HepG2 (cell line): ENCODE results near the gene RALB. TPM values are rescaled to one million over a fixed set of nuclear protein-coding genes. Genes with fewer than 3 reads are reported as not detected.

ENCODE experiments used
- CCAR2 ChIP-seq: fragments of 200-400 bp; formaldehyde crosslinking; optimal IDR thresholded peaks from 2 replicates; pipeline ENCODE3; 2018; ENCODE audit warnings: low read depth, mild to moderate bottlenecking, low read length, moderate library complexity
- CHCHD3 ChIP-seq: sonication (generic); formaldehyde crosslinking; IDR thresholded peaks from 2 replicates; pipeline ENCODE4 v1.8.0; 2022; ENCODE audit warnings: mild to moderate bottlenecking, missing genetic modification reagents, moderate library complexity
- CREBL2 ChIP-seq: sonication (generic); formaldehyde crosslinking; IDR thresholded peaks from 2 replicates; pipeline ENCODE4 v1.8.1; 2023; ENCODE audit warnings: missing genetic modification reagents, mild to moderate bottlenecking, borderline replicate concordance
- GTF3A ChIP-seq: sonication (generic); formaldehyde crosslinking; conservative IDR thresholded peaks from 2 replicates; pipeline ENCODE4 v1.4.0; 2020; ENCODE audit warnings: mild to moderate bottlenecking, missing genetic modification reagents
- KLF12 ChIP-seq: sonication (generic); formaldehyde crosslinking; IDR thresholded peaks from 2 replicates; pipeline ENCODE4 v1.4.0; 2020; ENCODE audit warnings: missing genetic modification reagents, borderline replicate concordance
- MEIS1 ChIP-seq: sonication (generic); formaldehyde crosslinking; IDR thresholded peaks from 2 replicates; pipeline ENCODE4 v1.9.0; 2021; ENCODE audit warnings: mild to moderate bottlenecking, missing genetic modification reagents, moderate library complexity, borderline replicate concordance
- SOX5 ChIP-seq: IDR thresholded peaks from 2 replicates; pipeline ENCODE4 v1.6.1; 2016; ENCODE audit warnings: borderline replicate concordance
- STAT5B ChIP-seq: sonication (generic); formaldehyde crosslinking; IDR thresholded peaks from 2 replicates; pipeline ENCODE4 v1.4.0; 2020; ENCODE audit warnings: missing genetic modification reagents
- TGIF2 ChIP-seq: IDR thresholded peaks from 2 replicates; pipeline ENCODE4 v1.6.1; 2016; ENCODE audit warnings: control low read depth, missing compliant biosample characterization
- XRCC5 ChIP-seq: fragments of 200-400 bp; formaldehyde crosslinking; optimal IDR thresholded peaks from 2 replicates; pipeline ENCODE3; 2017; ENCODE audit warnings: mild to moderate bottlenecking, low read length
- ZBTB25 ChIP-seq: IDR thresholded peaks from 2 replicates; pipeline ENCODE4 v1.6.1; 2018; ENCODE audit warnings: missing genetic modification reagents
- ZNF33A ChIP-seq: sonication (generic); formaldehyde crosslinking; IDR thresholded peaks from 2 replicates; pipeline ENCODE4 v1.5.1; 2020; ENCODE audit warnings: missing genetic modification reagents, mild to moderate bottlenecking, moderate library complexity, borderline replicate concordance
- ZNF33B ChIP-seq: sonication (generic); formaldehyde crosslinking; IDR thresholded peaks from 2 replicates; pipeline ENCODE4 v1.5.1; 2020; ENCODE audit warnings: mild to moderate bottlenecking, missing genetic modification reagents
- ZNF496 ChIP-seq: sonication (generic); formaldehyde crosslinking; IDR thresholded peaks from 2 replicates; pipeline ENCODE4 v1.8.1; 2023; ENCODE audit warnings: mild to moderate bottlenecking, moderate library complexity, missing genetic modification reagents; ENCODE audit not compliant: insufficient replicate concordance
- ZNF564 ChIP-seq: sonication (generic); formaldehyde crosslinking; IDR thresholded peaks from 2 replicates; pipeline ENCODE4 v1.8.1; 2023; ENCODE audit warnings: mild to moderate bottlenecking, missing genetic modification reagents
- ZNF629 ChIP-seq: sonication (generic); formaldehyde crosslinking; conservative IDR thresholded peaks from 2 replicates; pipeline ENCODE4 v1.5.0; 2020; ENCODE audit warnings: missing genetic modification reagents
- ZNF780A ChIP-seq: sonication (generic); formaldehyde crosslinking; IDR thresholded peaks from 2 replicates; pipeline ENCODE4 v1.8.0; 2022; ENCODE audit warnings: mild to moderate bottlenecking, missing genetic modification reagents, moderate library complexity
- ZNF792 ChIP-seq: IDR thresholded peaks from 2 replicates; pipeline ENCODE4 v1.6.1; 2016
- polyA plus RNA-seq, 8 experiments: library from polyadenylated mRNA; depleted of rRNA in 3 of 8; stranded (reverse) in 7 of 8; unstranded in 1 of 8; fragments of >200 nt; fragmentation: Illumina TruSeq in 4 of 8; extraction: Trizol in 4 of 8; gene quantifications; 2 replicates each; pipeline versions ENCODE4 v1.2.1 to v1.2.3, GENCODE V29; 2011 to 2016; ENCODE audit warnings: low read depth in 4 of 8, missing spikeins in 1 of 8, mixed read lengths in 1 of 8; ENCODE audit not compliant: insufficient read depth in 1 of 8
- total RNA-seq, 5 experiments: library from RNA; depleted of rRNA; stranded (reverse); fragments of >200 nt; fragmentation: Illumina TruSeq; extraction: Trizol; gene quantifications; 2 replicates each; pipeline ENCODE4 v1.2.3, GENCODE V29; 2016; ENCODE audit warnings: low read depth in 1 of 5
- TF ChIP-seq, protein P1 (sequence below): sonication (generic); formaldehyde crosslinking; IDR thresholded peaks from one replicate; pipeline ENCODE4 v1.5.1; 2020; ENCODE audit warnings: mild to moderate bottlenecking, missing genetic modification reagents; ENCODE audit errors: not compliant biosample characterization
- TF ChIP-seq, protein P2 (sequence below): sonication (generic); formaldehyde crosslinking; IDR thresholded peaks from 2 replicates; pipeline ENCODE4 v1.8.1; 2023; ENCODE audit warnings: mild to moderate bottlenecking, missing genetic modification reagents

The RALB gene
- total and polyA plus RNA-seq, 2 of the 13 experiments (the other 11 are each of a cell fraction or from before 2014, with no cell fraction given): 37.8 to 43.2 TPM

- TF ChIP-seq ZBTB25 (CRISPR knock-in tag) (no peak), ZNF33B (CRISPR knock-in tag) (no peak), CREBL2 (CRISPR knock-in tag) (no peak), ZNF564 (CRISPR knock-in tag) (peak; percentile 88; the same call in 1 of the 2 replicates), TGIF2 (CRISPR knock-in tag) (no peak), CCAR2 (no peak), KLF12 (CRISPR knock-in tag) (no peak), ZNF792 (CRISPR knock-in tag) (peak; percentile 69; the same call in 1 of the 2 replicates), STAT5B (CRISPR knock-in tag) (no peak), ZNF496 (CRISPR knock-in tag) (no peak), SOX5 (CRISPR knock-in tag) (no peak), ZNF629 (CRISPR knock-in tag) (no peak), CHCHD3 (CRISPR knock-in tag) (no peak), GTF3A (no peak), ZNF780A (no peak), MEIS1 (CRISPR knock-in tag) (no peak), XRCC5 (peak; percentile 68), ZNF33A (CRISPR knock-in tag) (no peak)
- TF ChIP-seq, protein P1, sequence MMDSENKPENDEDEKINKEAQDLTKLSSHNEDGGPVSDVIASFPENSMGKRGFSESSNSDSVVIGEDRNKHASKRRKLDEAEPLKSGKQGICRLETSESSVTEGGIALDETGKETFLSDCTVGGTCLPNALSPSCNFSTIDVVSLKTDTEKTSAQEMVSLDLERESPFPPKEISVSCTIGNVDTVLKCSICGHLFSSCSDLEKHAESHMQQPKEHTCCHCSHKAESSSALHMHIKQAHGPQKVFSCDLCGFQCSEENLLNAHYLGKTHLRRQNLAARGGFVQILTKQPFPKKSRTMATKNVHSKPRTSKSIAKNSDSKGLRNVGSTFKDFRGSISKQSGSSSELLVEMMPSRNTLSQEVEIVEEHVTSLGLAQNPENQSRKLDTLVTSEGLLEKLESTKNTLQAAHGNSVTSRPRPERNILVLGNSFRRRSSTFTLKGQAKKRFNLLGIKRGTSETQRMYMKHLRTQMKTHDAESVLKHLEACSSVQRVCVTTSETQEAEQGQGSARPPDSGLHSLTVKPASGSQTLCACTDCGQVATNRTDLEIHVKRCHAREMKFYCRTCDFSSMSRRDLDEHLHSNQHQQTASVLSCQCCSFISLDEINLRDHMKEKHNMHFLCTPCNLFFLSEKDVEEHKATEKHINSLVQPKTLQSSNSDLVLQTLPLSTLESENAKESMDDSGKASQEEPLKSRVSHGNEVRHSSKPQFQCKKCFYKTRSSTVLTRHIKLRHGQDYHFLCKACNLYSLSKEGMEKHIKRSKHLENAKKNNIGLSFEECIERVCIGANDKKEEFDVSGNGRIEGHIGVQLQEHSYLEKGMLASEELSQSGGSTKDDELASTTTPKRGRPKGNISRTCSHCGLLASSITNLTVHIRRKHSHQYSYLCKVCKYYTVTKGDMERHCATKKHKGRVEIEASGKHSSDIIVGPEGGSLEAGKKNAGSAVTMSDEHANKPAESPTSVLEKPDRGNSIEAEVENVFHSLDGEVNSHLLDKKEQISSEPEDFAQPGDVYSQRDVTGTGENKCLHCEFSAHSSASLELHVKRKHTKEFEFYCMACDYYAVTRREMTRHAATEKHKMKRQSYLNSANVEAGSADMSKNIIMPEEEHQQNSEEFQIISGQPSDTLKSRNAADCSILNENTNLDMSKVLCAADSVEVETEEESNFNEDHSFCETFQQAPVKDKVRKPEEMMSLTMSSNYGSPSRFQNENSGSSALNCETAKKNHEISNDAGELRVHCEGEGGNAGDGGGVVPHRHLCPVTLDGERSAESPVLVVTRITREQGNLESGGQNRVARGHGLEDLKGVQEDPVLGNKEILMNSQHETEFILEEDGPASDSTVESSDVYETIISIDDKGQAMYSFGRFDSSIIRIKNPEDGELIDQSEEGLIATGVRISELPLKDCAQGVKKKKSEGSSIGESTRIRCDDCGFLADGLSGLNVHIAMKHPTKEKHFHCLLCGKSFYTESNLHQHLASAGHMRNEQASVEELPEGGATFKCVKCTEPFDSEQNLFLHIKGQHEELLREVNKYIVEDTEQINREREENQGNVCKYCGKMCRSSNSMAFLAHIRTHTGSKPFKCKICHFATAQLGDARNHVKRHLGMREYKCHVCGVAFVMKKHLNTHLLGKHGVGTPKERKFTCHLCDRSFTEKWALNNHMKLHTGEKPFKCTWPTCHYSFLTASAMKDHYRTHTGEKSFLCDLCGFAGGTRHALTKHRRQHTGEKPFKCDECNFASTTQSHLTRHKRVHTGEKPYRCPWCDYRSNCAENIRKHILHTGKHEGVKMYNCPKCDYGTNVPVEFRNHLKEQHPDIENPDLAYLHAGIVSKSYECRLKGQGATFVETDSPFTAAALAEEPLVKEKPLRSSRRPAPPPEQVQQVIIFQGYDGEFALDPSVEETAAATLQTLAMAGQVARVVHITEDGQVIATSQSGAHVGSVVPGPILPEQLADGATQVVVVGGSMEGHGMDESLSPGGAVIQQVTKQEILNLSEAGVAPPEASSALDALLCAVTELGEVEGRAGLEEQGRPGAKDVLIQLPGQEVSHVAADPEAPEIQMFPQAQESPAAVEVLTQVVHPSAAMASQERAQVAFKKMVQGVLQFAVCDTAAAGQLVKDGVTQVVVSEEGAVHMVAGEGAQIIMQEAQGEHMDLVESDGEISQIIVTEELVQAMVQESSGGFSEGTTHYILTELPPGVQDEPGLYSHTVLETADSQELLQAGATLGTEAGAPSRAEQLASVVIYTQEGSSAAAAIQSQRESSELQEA (CRISPR knock-in tag): no peak
- TF ChIP-seq, protein P2, sequence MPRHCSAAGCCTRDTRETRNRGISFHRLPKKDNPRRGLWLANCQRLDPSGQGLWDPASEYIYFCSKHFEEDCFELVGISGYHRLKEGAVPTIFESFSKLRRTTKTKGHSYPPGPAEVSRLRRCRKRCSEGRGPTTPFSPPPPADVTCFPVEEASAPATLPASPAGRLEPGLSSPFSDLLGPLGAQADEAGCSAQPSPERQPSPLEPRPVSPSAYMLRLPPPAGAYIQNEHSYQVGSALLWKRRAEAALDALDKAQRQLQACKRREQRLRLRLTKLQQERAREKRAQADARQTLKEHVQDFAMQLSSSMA (CRISPR knock-in tag): peak; percentile 78
Observed at GRCh38 chr2:120253021-120253882, 600 bp downstream of the RALB start (continued).
